H1 (cell line): Measurements from ENCODE around the gene TPST2. TPM values are rescaled to one million over a fixed set of nuclear protein-coding genes. Genes with fewer than 3 reads are reported as not detected.

ENCODE experiments used
- CTCF ChIA-PET: fragments of 300-600 bp; sonication (Branson Sonifier 250); formaldehyde crosslinking; loops from one replicate; lab custom pipeline; 2021; ENCODE audit not compliant: partially characterized antibody; lab: Charles Lee
- POLR2A ChIA-PET: fragments of 300-600 bp; sonication (Branson Sonifier 250); formaldehyde crosslinking; loops from one replicate; lab custom pipeline; 2021; ENCODE audit warnings: inconsistent platforms; ENCODE audit not compliant: partially characterized antibody; lab: Charles Lee
- DNase-seq, 2 experiments: peaks; one replicate each; pipeline versions ENCODE4 v3.0.0 to v3.0.0-alpha.2; 2010 to 2022; ENCODE audit warnings: low spot score in 2 of 2, low read depth in 1 of 2, mixed read lengths in 1 of 2
- FAIRE-seq: peaks from 2 replicates; lab custom pipeline; 2011; peaks lifted over from hg19 to GRCh38; lab: Jason Lieb, UNC
- H2AFZ ChIP-seq: 2 replicates; pipeline ENCODE4 v1.8.1; 2012; ENCODE audit warnings: low read length, inconsistent platforms
- H2AK5ac ChIP-seq: 2 replicates; pipeline ENCODE4 v1.6.1; 2013; ENCODE audit warnings: low read depth, low read length
- H2BK120ac ChIP-seq: replicated peaks from 2 replicates; pipeline ENCODE3; 2013; ENCODE audit warnings: low read depth, low read length, inconsistent platforms
- H2BK12ac ChIP-seq: 2 replicates; pipeline ENCODE4 v1.6.1; 2013; ENCODE audit warnings: low read depth, low read length
- H2BK15ac ChIP-seq: 2 replicates; pipeline ENCODE4 v1.6.1; 2013; ENCODE audit warnings: low read length
- H2BK20ac ChIP-seq: 2 replicates; pipeline ENCODE4 v1.6.1; 2013; ENCODE audit warnings: low read length
- H2BK5ac ChIP-seq: 2 replicates; pipeline ENCODE4 v1.6.1; 2013; ENCODE audit warnings: low read depth, low read length
- H3K14ac ChIP-seq: 2 replicates; pipeline ENCODE4 v1.6.1; 2013; ENCODE audit warnings: inconsistent platforms; ENCODE audit not compliant: insufficient read length
- H3K18ac ChIP-seq: 2 replicates; pipeline ENCODE4 v1.6.1; 2013; ENCODE audit warnings: low read length; ENCODE audit errors: extremely low read depth
- H3K23ac ChIP-seq: 2 replicates; pipeline ENCODE4 v1.6.1; 2013; ENCODE audit warnings: inconsistent platforms; ENCODE audit not compliant: insufficient read length
- H3K23me2 ChIP-seq: 2 replicates; pipeline ENCODE4 v1.6.1; 2013; ENCODE audit warnings: low read depth, low read length
- H3K27ac ChIP-seq: 2 replicates; pipeline ENCODE4 v1.6.1; 2011; ENCODE audit warnings: low read depth, low read length, inconsistent platforms
- H3K27me3 ChIP-seq, 4 experiments: replicated peaks in 1 of 4; 1 replicate in 1 of 4; 2 replicates in 3 of 4; pipeline versions ENCODE4 v1.6.1 to v1.8.1; 2011 to 2013; ENCODE audit warnings: low read length in 3 of 4, mild to moderate bottlenecking in 3 of 4, inconsistent platforms in 2 of 4, mixed read lengths in 2 of 4, moderate library complexity in 1 of 4; ENCODE audit not compliant: control insufficient read depth in 3 of 4, insufficient read depth in 3 of 4; ENCODE audit errors: extremely low read depth in 1 of 4
- H3K36me3 ChIP-seq, 4 experiments: 2 replicates each; pipeline versions ENCODE4 v1.6.1 to v1.8.1; 2011 to 2013; ENCODE audit warnings: mild to moderate bottlenecking in 4 of 4, low read length in 3 of 4, moderate library complexity in 2 of 4, control low read depth in 1 of 4, inconsistent platforms in 1 of 4; ENCODE audit not compliant: insufficient read depth in 4 of 4, control insufficient read depth in 2 of 4
- H3K4ac ChIP-seq: replicated peaks from 2 replicates; pipeline ENCODE3; 2013; ENCODE audit warnings: low read length, low read depth, mixed read lengths, inconsistent platforms; ENCODE audit not compliant: insufficient read length
- H3K4me1 ChIP-seq, 4 experiments: replicated peaks in 1 of 4; 1 replicate in 1 of 4; 2 replicates in 3 of 4; pipeline versions ENCODE4 v1.6.1 to v1.8.1; 2011 to 2013; ENCODE audit warnings: low read length in 3 of 4, inconsistent platforms in 2 of 4, mixed read lengths in 1 of 4; ENCODE audit not compliant: insufficient read depth in 4 of 4, control insufficient read depth in 3 of 4
- H3K4me2 ChIP-seq, 2 experiments: 2 replicates each; pipeline versions ENCODE4 v1.6.1 to v1.8.1; 2011 to 2013; ENCODE audit warnings: low read depth in 2 of 2, low read length in 2 of 2, control low read depth in 1 of 2, inconsistent platforms in 1 of 2, mild to moderate bottlenecking in 1 of 2; ENCODE audit not compliant: insufficient read depth in 1 of 2
- H3K4me3 ChIP-seq, 4 experiments: fragments of 200-600, 300-600 bp in 1 of 4; sonication (generic), shearing (Covaris generic), sonication (Bioruptor Twin) in 1 of 4; 2 replicates each; pipeline versions ENCODE4 v1.5.1 to v1.8.1; 2011 to 2016; ENCODE audit warnings: low read length in 4 of 4, low read depth in 3 of 4, control low read depth in 2 of 4, inconsistent platforms in 2 of 4, mild to moderate bottlenecking in 2 of 4, mixed read lengths in 1 of 4, moderate library complexity in 1 of 4; ENCODE audit not compliant: insufficient read depth in 2 of 4; ENCODE audit errors: extremely low read depth in 1 of 4
- H3K56ac ChIP-seq: replicated peaks from 2 replicates; pipeline ENCODE3; 2013; ENCODE audit warnings: low read depth, mild to moderate bottlenecking, mixed read lengths, low read length, inconsistent platforms; ENCODE audit not compliant: insufficient read length
- H3K79me1 ChIP-seq: 2 replicates; pipeline ENCODE4 v1.6.1; 2013; ENCODE audit warnings: low read depth, low read length, control low read depth
- H3K79me2 ChIP-seq, 2 experiments: 2 replicates each; pipeline versions ENCODE4 v1.6.1 to v1.8.1; 2012 to 2013; ENCODE audit warnings: low read length in 2 of 2, mild to moderate bottlenecking in 2 of 2, inconsistent platforms in 1 of 2; ENCODE audit not compliant: insufficient read depth in 2 of 2, control insufficient read depth in 1 of 2
- H3K9ac ChIP-seq, 4 experiments: replicated peaks in 1 of 4; 1 replicate in 1 of 4; 2 replicates in 3 of 4; pipeline versions ENCODE4 v1.6.1 to v1.8.1; 2011 to 2013; ENCODE audit warnings: low read depth in 3 of 4, low read length in 3 of 4, control low read depth in 2 of 4, mild to moderate bottlenecking in 2 of 4, moderate library complexity in 2 of 4, inconsistent platforms in 1 of 4; ENCODE audit errors: extremely low read depth in 1 of 4
- H3K9me3 ChIP-seq, 2 experiments: 2 replicates each; pipeline versions ENCODE4 v1.6.1 to v1.8.1; 2012 to 2013; ENCODE audit warnings: mild to moderate bottlenecking in 2 of 2, moderate library complexity in 2 of 2, control low read depth in 1 of 2, inconsistent platforms in 1 of 2, low read depth in 1 of 2, low read length in 1 of 2, mixed read lengths in 1 of 2; ENCODE audit not compliant: insufficient read depth in 2 of 2
- H4K20me1 ChIP-seq, 2 experiments: replicated peaks in 1 of 2; 2 replicates each; pipeline versions ENCODE3 to v1.8.1; 2011 to 2013; ENCODE audit warnings: inconsistent platforms in 2 of 2, low read length in 2 of 2, mild to moderate bottlenecking in 1 of 2; ENCODE audit not compliant: insufficient read depth in 2 of 2, control insufficient read depth in 1 of 2
- H4K5ac ChIP-seq: 2 replicates; pipeline ENCODE4 v1.6.1; 2013; ENCODE audit warnings: low read length, low read depth, mixed read lengths, inconsistent platforms; ENCODE audit not compliant: insufficient read length
- H4K8ac ChIP-seq: 2 replicates; pipeline ENCODE4 v1.8.0; 2013; ENCODE audit warnings: mild to moderate bottlenecking, moderate library complexity, low read length, inconsistent platforms; ENCODE audit not compliant: insufficient read depth; ENCODE audit errors: extremely low read depth
- H4K91ac ChIP-seq: replicated peaks from 2 replicates; pipeline ENCODE3; 2013; ENCODE audit warnings: low read length, mixed read lengths, inconsistent platforms; ENCODE audit not compliant: insufficient read length
- ATF2 ChIP-seq: IDR thresholded peaks from 2 replicates; pipeline ENCODE4 v1.6.1; 2012; ENCODE audit warnings: low read length, inconsistent platforms
- BCL11A ChIP-seq, 2 experiments: IDR thresholded peaks; one replicate each; pipeline ENCODE4 v1.6.1; 2011; ENCODE audit warnings: low read depth in 2 of 2, low read length in 2 of 2, mild to moderate bottlenecking in 2 of 2
- CBX8 ChIP-seq: fragments of 300-800, 300-1000 bp; sonication (generic); IDR thresholded peaks from 2 replicates; pipeline ENCODE4 v1.7.1; 2016; ENCODE audit warnings: low read depth, low read length, borderline replicate concordance
- EGR1 ChIP-seq: IDR thresholded peaks from 2 replicates; pipeline ENCODE4 v1.6.1; 2011; ENCODE audit warnings: low read depth, low read length, borderline replicate concordance
- EZH2 ChIP-seq: fragments of 200-600 bp; sonication (generic); IDR thresholded peaks from 2 replicates; pipeline ENCODE4 v1.7.1; 2012; ENCODE audit warnings: low read depth, mild to moderate bottlenecking, moderate library complexity, low read length, inconsistent platforms; ENCODE audit not compliant: severe bottlenecking
- RFX5 ChIP-seq: IDR thresholded peaks from 2 replicates; pipeline ENCODE4 v1.6.1; 2011; ENCODE audit warnings: low read depth, low read length, improper control_type of control experiment, borderline replicate concordance
- SAP30 ChIP-seq: fragments of 300-600 bp; sonication (generic); IDR thresholded peaks from 2 replicates; pipeline ENCODE4 v1.7.1; 2012; ENCODE audit warnings: low read length, moderate library complexity, mild to moderate bottlenecking, inconsistent platforms; ENCODE audit not compliant: insufficient read depth, insufficient replicate concordance
- SIRT6 ChIP-seq: IDR thresholded peaks from one replicate; pipeline ENCODE4 v1.7.1; 2012; ENCODE audit warnings: low read length, inconsistent platforms
- SP4 ChIP-seq: IDR thresholded peaks from 2 replicates; pipeline ENCODE4 v1.6.1; 2012; ENCODE audit warnings: low read length, inconsistent platforms
- SUZ12 ChIP-seq: fragments of 200-600 bp; sonication (generic); IDR thresholded peaks from 2 replicates; pipeline ENCODE4 v1.6.1; 2012; ENCODE audit warnings: mild to moderate bottlenecking, inconsistent platforms, low read length, moderate library complexity, mixed read lengths
- WGBS, 2 experiments: shearing (Covaris generic) in 1 of 2; methylation state at CpG; one replicate each; pipeline versions ENCODE4 v1.1.6 to v1.1.7; 2013 to 2015; ENCODE audit warnings: low lambda C conversion rate in 2 of 2, mixed read lengths in 2 of 2, inconsistent platforms in 1 of 2, low coverage in 1 of 2, missing lambda C conversion rate in 1 of 2; ENCODE audit not compliant: insufficient replicate concordance in 2 of 2, insufficient coverage in 1 of 2, insufficient read length in 1 of 2; ENCODE audit errors: extremely low coverage in 1 of 2, missing lambda C conversion rate in 1 of 2; 5-methylcytosine and 5-hydroxymethylcytosine counted together
- polyA plus RNA-seq, 7 experiments: library from polyadenylated mRNA; depleted of rRNA in 3 of 7; stranded (reverse) in 5 of 7; unstranded in 2 of 7; fragments of >200 nt in 5 of 7; fragments of 200-250 nt in 2 of 7; gene quantifications; 1 replicate in 5 of 7; 2 replicates in 1 of 7; 4 replicates in 1 of 7; pipeline versions ENCODE4 v1.2.1 to v1.2.3, GENCODE V29; 2011 to 2013; ENCODE audit warnings: missing spikeins in 2 of 7, mixed read lengths in 2 of 7
- total RNA-seq: library from RNA; stranded (reverse); fragmentation: NEBNext Ultra II Directional; extraction: Animal tissue kit (Norgen Biotek cat#: 25700); gene quantifications from 2 replicates; pipeline ENCODE4 v1.2.1, GENCODE V29; 2021
- TF ChIP-seq, protein P1 (sequence below): IDR thresholded peaks from 2 replicates; pipeline ENCODE4 v1.6.1; 2011; ENCODE audit warnings: low read depth, mild to moderate bottlenecking, low read length; ENCODE audit not compliant: insufficient read depth

TPST2 gene
- total and polyA plus RNA-seq, 2 of the 8 experiments (the other 6 are each of a cell fraction or from before 2014, with no cell fraction given) = 58.8 to 143 TPM

DNA sequence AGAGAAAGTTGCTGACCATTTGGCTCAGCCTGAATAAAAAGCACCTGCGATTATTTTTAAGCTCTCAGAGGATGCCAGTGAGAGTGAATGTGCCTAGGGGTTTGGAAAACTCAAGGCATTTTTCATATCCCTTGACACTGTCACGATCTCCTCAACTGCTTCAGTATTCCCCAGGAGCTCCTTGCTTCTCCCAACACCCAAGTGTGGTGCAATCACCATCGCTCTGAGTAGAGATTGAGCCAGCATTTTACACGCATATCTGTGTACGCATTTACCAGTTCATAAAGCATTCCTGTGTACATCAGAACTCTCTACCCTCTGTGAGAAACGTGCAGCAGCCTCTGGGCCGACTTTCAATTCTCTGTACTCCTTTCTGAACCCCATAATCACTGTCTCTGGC lies 104.9 kb downstream of the TPST2 start:
- peaks cover 2% of the 10 kb centered on the region in 2 experiments for H4K20me1 ChIP-seq
- peaks cover 6% of the 10 kb centered on the region; the same call in 1 of the 2 replicates for H3K79me1 ChIP-seq
- no peak overlapping the region for H4K5ac ChIP-seq
- WGBS, 2 experiments = 88% methylated on average over 7 of the region's 7 CpGs; no CpG with 5 or more reads in 1 of the 2 experiments
- H3K23me2 ChIP-seq = peaks cover 11% of the 10 kb centered on the region
- CTCF ChIA-PET = interaction anchor here (1.0 to 1.5 kb wide), 3 partner anchors 17 to 184 kb away, joined by 3 to 6 read pairs (median 4); no protein-coding TSS in a partner anchor
- no peak overlapping the region for H3K18ac ChIP-seq
- no peak overlapping the region for H4K8ac ChIP-seq
- H4K91ac ChIP-seq = no peak overlapping the region
- no peak overlapping the region for H3K14ac ChIP-seq
- no peak overlapping the region for H2BK20ac ChIP-seq
- H2BK12ac ChIP-seq = no peak overlapping the region
- H2AK5ac ChIP-seq = no peak overlapping the region
- H2BK120ac ChIP-seq = no peak overlapping the region
- POLR2A ChIA-PET = interaction anchor here (0.9 to 3.3 kb wide), 9 partner anchors 10 to 176 kb away, joined by 3 to 27 read pairs (median 9); partner anchors contain the start of gene TFIP11
- H3K4ac ChIP-seq = no peak overlapping the region
- H3K36me3 ChIP-seq = peaks cover 9 to 24% (median 24%) of the 10 kb centered on the region in 4 experiments
- peaks cover 12 to 51% of the 10 kb centered on the region in 2 experiments for H3K79me2 ChIP-seq
- peaks cover 0 to 14% (median 6%) of the 10 kb centered on the region in 4 experiments; a peak in 5 of 7 replicates for H3K4me1 ChIP-seq
- H3K23ac ChIP-seq = no peak overlapping the region
- peak overlapping the region; percentile 79 to 96 for H3K4me2 ChIP-seq
- no peaks in the 10 kb centered on the region for H3K9me3 ChIP-seq
- H2BK15ac ChIP-seq = no peak overlapping the region
- no peak overlapping the region for H2BK5ac ChIP-seq
- H3K9ac ChIP-seq = peak overlapping the region in 1 of 4 experiments; percentile 8; a peak in 1 of 7 replicates
- FAIRE-seq = no peak
- no peak overlapping the region for H2AFZ ChIP-seq
- H3K27me3 ChIP-seq = no peaks in the 10 kb centered on the region; a peak in 1 of 7 replicates
- DNase-seq = no peak
- H3K4me3 ChIP-seq = peak overlapping the region in 2 of 4 experiments; percentile 89 to 90; a peak in 4 of 8 replicates
- no peak overlapping the region for H3K56ac ChIP-seq
- no peak overlapping the region for H3K27ac ChIP-seq
- TF ChIP-seq EGR1 = no peak
- no peak for TF ChIP-seq SP4
- TF ChIP-seq ATF2 = no peak
- TF ChIP-seq RFX5 = no peak
- no peak for TF ChIP-seq BCL11A (IDR thresholded peaks at IDR 0.05; ENCODE audit: low read depth in 2 of 2, low read length in 2 of 2)
- TF ChIP-seq SIRT6 = no peak
- TF ChIP-seq SUZ12 = no peak
- no peak for TF ChIP-seq SAP30
- TF ChIP-seq CBX8 = no peak
- TF ChIP-seq, protein P1, sequence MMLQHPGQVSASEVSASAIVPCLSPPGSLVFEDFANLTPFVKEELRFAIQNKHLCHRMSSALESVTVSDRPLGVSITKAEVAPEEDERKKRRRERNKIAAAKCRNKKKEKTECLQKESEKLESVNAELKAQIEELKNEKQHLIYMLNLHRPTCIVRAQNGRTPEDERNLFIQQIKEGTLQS = no peak
- no peak for TF ChIP-seq EZH2
